ENCODE results near the gene CCR4. TPM values are rescaled to one million over a fixed set of nuclear protein-coding genes. Genes with fewer than 3 reads are reported as not detected.

CCR4 gene
- total and polyA plus RNA-seq, 9 of the 15 experiments (the other 6 are each of a cell fraction or from before 2014, with no cell fraction given): 0.04 to 0.47 (median 0.25) TPM; not detected in 1

DNA sequence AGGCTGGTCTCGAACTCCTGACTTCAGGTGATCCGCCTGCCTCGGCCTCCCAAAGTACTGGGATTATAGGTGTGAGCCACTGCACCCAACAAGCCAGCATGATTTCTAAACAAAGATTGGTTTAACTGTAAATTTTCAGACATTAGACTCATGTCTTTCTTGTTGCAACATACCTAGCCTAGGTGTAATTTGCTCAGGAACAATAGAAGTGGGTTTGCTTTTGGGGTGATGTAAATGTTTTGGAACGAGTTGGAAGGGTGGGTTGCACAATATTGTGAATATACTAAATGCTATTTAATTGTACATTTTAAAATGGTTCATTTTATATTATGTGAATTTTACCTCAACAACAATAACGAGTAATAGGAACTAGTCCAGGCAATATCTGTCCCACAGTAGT, 7.1 kb downstream of the CCR4 start (continued):
- no peak for TF ChIP-seq SAFB (IDR thresholded peaks at IDR 0.05; ENCODE audit: borderline replicate concordance, low read depth, low read length)
- TF ChIP-seq, protein P1, sequence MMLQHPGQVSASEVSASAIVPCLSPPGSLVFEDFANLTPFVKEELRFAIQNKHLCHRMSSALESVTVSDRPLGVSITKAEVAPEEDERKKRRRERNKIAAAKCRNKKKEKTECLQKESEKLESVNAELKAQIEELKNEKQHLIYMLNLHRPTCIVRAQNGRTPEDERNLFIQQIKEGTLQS (IDR thresholded peaks at IDR 0.05): no peak
- TF ChIP-seq, protein P1 (CRISPR knock-in tag; conservative IDR thresholded peaks at IDR 0.05): no peak
- no peak for TF ChIP-seq RFX5 (IDR thresholded peaks at IDR 0.05; ENCODE audit: low read depth, low read length)
- peak; percentile 80 for TF ChIP-seq CEBPB (tag; IDR thresholded peaks at IDR 0.05)

GRCh38 chr3:32959371-32959770, 7.9 kb downstream of the CCR4 start:
- BruUV-seq (replicated peaks): no TSS peak
- intact Hi-C loops (cut with micrococcal nuclease): no loop called here
- TF ChIP-seq ZBTB2 (IDR thresholded peaks at IDR 0.05) (no peak), REST (IDR thresholded peaks at IDR 0.05; ENCODE audit: borderline replicate concordance) (peak; percentile 81), REST (CRISPR knock-in tag; IDR thresholded peaks at IDR 0.05; ENCODE audit: low read depth) (no peak), HMBOX1 (IDR thresholded peaks at IDR 0.05) (peak; percentile 60; the same call in 1 of the 2 replicates), SMAD3 (CRISPR knock-in tag; conservative IDR thresholded peaks at IDR 0.05) (no peak)

More at GRCh38 chr3:32959371-32959770, 7.9 kb downstream of the CCR4 start:
- H3K27me3 ChIP-seq (ENCODE audit: control insufficient read depth in 2 of 2, insufficient read depth in 2 of 2, low read length in 2 of 2): no peaks in the 10 kb centered on the region
- DNase-seq (ENCODE audit: extremely low read depth in 1 of 4, low spot score in 3 of 4): peak in 1 of 4 experiments; percentile 39
- H3K9me1 ChIP-seq (ENCODE audit: control insufficient read depth, insufficient read depth, low read length): no peaks in the 10 kb centered on the region
- no peaks in the 10 kb centered on the region for H4K20me1 ChIP-seq (replicated peaks; ENCODE audit: control insufficient read depth, insufficient read depth, low read length)
- no peak overlapping the region for H3K4me2 ChIP-seq (ENCODE audit: insufficient read depth, low read length)
- no peak overlapping the region for H2AFZ ChIP-seq (ENCODE audit: low read depth, low read length)
- H3K4me3 ChIP-seq: no peak overlapping the region
- peak overlapping the region in 1 of 2 experiments; percentile 38; a peak in 1 of 4 replicates for H3K9ac ChIP-seq (ENCODE audit: insufficient read depth in 1 of 2, low read depth in 2 of 2, low read length in 2 of 2)
- in situ Hi-C loops (cut with MboI): loop anchor here (10.0 kb wide), 1 partner anchor 415 kb away; no protein-coding TSS in a partner anchor
- FAIRE-seq: no peak
- no peaks in the 10 kb centered on the region for H3K36me3 ChIP-seq (ENCODE audit: control insufficient read depth, insufficient read depth, low read length)
- H3K9me3 ChIP-seq (replicated peaks; ENCODE audit: control insufficient read depth, insufficient read depth, low read depth, low read length): 0 out of 2 replicates have a peak, but pooled peaks cover 2% of the 10 kb centered on the region
- peak; percentile 83 for ATAC-seq
- no peak overlapping the region for H3K27ac ChIP-seq (ENCODE audit: extremely low read depth, low read depth, low read length)
- no peaks in the 10 kb centered on the region; a peak in 2 of 5 replicates for H3K4me1 ChIP-seq (replicated peaks in 1 of 2; ENCODE audit: control insufficient read depth in 2 of 2, insufficient read depth in 2 of 2, low read length in 2 of 2)
- ChIA-PET CTCF (ENCODE audit: low intra/inter-chr PET ratio) (no interaction called here), POLR2A (interaction anchor here (0.6 to 1.7 kb wide), 3 partner anchors 9 to 959 kb away, joined by 3 to 4 read pairs (median 3); no protein-coding TSS in a partner anchor)
- WGBS (ENCODE audit: insufficient coverage, low coverage, missing lambda C conversion rate): 20% methylated on average over 3 of the region's 3 CpGs
- H3K79me2 ChIP-seq (ENCODE audit: control insufficient read depth, insufficient read depth, low read length): no peaks in the 10 kb centered on the region

All from K562 (cell line).